Islet of Langerhans (tissue), 1 donor: ENCODE data around the gene TELO2.

Source experiments
- FAIRE-seq: peaks from one replicate; lab custom pipeline; 2011; peaks lifted over from hg19 to GRCh38; lab: Jason Lieb, UNC

Gene TELO2

DNA sequence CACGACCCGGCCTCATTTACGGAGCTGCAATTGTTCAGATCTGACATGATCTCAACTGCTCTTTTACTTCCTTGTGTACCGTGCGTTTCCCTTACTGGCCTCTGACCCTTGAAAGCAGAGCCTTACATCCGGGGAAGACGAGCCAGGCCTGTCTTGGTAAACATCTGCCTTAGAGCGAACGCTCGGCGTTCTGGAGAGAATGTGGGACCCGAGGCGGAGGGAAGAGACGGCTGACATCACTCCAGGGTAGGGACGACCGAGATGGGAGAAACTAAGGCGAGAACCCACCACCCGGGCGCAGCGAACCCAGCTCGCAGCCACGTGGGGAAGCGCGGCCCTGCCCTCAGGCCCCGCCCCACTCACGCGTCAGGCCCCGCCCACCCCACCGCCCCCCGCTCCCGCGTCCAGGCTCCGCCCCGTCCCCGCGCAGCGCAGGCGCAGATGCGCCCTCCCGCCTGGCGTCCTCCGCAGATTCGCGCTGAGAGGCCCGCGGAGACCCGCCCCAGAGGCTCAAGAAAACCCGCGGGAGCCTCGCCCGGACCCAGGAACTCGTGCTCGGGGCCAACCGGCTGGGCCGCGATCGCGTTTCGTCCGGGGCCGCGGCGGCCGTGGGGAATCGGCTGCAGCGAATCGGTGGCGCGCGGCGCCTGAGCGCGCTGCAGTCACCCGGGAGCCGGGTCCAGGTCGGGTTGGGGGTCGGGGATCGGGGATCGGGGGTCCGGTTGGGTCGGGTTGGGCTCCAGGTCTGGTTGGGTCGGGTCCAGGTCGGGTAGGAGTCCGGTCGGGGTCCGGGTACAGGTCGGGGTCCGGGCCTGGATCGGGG is at the start of gene TELO2:
TSS of gene TELO2 (plus strand) at position 438 of the 823 bp plus-strand sequence. CDS start 922 bp downstream, outside the sequence.
- no peak for FAIRE-seq

DNA sequence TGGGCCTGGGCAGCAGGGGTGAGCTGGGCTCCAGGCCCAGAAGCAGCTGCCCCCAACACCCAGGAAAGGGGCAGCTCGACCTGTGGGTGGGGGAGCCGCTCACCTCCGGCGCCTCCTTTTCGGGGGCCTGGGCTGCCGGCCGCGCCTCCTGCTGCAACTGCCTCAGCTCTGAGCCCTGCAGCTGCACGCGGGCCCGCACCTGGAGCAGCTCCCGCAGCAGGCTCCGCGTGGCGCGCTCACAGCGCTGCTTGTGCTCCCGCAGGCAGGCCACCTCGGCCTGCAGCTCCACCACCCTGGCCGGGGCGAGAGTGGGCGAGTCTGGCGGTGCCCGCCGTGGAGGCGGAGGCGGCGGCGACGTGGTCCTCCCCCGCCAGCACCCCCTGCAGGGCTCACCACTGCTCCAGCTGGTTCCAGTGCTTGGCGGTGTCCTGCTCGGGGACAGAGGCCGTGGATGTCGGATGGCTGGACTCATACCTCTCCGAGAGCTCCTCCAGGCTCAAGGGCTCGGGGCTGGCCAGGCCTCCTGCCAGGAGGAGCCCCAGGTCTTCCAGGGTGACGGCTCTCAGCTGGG is 49.7 kb upstream of the TELO2 start:
- FAIRE-seq = no peak

DNA sequence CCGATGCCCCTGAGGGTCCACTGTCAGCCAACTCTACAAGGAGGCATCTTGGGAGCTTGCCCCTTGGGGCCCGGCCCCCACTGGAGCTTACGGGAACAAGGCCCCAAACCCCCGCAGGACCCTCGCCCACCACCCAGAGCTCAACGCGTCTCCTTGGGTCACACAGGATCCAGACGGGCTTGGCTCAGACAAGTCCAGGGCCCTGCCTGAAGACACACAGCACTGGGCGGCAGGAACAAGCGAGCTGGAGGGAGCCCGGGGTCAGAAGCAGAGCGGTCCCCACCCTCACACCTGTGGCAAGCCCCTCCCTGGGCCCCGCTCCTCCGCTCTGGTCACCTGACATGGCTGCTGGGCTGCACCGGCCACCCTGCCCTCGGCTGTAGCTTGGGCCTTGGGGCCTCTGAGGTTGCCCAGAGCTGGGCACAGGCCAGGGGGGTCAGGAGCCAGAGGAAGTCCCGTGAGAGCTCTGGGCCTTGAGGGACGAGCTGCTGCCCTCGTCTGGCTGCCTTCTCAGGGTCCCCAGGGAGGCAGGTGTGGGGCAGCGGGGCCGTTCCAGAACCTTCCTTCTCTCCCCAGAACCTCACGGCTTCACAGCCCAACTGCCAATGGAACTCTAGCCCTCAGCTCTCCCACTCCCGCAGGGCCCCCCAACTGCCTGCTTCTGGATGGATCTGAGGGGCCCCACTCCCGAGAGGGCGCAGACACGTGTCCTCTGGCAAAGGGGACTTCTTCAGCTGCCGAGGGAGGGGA is 49.0 kb upstream of the TELO2 start, which contains the start of gene CCDC154:
TSS of gene CCDC154 (minus strand) at position 577 of the 750 bp plus-strand sequence. CDS start at position 343, 234 bp downstream.
- FAIRE-seq = no peak

DNA sequence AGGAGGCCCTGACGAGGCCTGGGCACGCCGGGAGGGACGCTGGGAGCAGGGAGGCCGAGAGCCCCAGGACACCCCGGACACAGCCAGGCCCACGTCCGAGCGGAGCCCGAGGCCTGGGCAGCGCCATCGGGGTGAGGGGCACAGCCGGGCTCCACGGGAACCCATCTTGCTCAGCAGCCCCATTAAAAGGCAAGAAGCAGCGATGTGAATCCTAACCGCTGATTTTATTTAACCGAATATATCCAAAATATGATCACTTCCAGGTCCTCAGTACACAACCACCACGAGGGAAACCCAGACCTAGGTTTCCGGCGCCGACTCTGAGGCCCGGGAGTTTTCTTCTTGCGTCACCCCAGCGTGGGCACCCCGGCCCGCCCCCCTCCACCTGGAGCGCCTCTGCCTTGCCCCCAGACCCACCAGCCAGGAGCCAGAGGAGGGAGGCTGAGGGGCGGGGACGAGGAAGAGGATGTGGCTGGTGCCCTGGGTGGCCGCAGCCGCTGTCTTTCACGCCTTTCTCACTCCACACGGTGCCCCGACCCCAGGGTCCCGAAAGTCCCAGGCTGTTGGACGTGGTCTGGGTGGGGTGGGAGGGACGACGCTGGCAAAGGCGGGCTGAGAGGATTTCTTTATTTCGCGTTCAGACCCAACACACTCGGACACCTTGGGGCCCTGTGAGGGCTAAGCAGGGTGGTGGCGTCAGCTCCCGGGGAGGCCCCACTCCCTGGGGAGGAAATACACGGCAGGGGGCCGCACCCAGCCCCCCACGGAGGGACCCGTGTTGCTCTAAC is 48.2 kb upstream of the TELO2 start:
- FAIRE-seq = no peak

DNA sequence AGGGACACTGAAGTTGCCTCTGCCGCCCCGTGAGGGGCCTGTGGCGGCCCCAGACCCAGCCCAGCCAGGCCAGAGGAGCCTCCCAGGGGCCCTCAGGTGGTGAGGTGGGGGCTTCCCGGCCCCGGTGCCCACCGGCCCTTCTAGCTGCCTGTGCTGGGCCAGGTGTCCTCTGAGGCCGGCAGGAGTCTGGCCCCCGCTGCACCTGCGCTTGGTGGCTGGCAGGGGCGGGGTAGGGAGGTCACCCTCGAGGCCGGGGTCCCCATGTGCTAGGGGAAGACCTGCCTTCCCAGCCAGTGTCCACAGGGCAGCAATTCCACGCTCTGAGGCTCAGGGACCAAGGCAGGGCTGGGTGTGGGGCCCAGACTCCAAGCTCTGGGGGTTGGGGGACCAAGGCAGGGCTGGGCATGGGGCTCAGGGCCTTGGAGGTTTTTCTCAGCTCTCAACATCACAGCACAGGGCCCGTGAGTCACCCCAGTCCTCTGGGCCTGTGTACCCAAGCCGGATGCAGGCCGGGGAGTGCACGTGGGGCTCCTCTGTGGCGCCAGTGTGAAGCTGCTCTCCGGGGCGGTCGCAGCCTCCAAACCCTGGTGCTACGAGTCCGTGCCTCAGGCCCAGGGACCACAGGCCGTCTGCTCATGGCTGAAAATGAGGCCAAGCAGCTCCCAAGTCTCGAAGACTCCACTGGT is 47.5 kb upstream of the TELO2 start:
- no peak for FAIRE-seq

DNA sequence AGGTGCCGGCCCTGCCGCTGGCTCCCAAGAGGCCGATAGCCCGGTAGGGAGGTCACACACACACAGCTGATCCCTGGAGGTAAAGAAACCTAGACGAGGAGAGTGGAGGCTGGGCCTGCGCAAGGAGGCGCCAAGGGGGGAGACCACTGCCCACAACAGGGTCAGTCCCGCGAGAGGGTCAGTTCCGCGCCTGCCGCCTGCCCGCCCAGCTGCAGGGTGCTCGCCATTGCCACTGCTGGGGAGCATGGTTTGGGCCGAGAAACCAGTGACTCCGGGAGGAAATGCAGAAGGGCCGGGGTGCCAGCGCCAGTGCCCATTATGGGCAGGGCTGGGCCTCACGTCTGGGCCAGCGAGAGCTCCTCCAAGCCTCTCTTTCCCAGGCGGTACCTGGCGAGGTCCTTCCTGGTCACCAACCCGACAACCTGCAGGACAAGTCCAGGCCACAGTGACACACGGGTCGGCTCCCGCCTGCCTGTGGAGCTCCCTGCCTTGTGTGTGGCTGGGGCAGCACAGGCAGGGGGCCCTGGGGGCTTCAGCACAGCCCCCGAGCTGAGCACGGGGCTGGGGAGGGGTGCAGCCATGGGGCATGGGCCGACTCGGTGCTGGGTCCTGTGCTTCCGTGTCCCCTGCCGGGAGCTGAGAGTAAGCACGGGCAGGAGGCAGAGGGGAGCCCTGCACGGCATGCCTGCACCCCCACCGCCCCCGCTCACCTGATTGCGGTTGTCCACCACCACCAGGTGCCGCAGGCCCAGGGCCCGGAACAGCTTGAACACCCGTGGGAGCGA is 46.7 kb upstream of the TELO2 start:
- FAIRE-seq = no peak

DNA sequence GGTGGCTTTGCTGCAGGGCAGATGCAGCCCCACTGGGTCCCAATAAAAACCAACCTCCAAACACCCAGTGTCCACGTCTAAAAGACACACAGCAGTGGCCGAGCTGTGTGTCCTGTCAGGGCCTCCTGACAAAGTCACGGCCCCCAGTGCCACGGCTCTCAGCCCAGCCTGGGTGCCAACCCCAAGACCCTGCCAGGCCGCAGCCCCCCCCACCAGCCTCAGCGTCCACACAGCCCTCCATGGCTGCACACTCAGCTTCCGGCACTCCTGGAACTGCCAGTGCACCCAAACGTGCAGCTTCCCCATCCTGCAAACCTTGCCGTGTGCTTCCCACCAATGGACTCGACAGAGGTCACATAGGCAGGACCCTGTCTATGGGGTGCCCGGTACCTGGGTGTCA is 45.2 kb upstream of the TELO2 start:
- FAIRE-seq = no peak

DNA sequence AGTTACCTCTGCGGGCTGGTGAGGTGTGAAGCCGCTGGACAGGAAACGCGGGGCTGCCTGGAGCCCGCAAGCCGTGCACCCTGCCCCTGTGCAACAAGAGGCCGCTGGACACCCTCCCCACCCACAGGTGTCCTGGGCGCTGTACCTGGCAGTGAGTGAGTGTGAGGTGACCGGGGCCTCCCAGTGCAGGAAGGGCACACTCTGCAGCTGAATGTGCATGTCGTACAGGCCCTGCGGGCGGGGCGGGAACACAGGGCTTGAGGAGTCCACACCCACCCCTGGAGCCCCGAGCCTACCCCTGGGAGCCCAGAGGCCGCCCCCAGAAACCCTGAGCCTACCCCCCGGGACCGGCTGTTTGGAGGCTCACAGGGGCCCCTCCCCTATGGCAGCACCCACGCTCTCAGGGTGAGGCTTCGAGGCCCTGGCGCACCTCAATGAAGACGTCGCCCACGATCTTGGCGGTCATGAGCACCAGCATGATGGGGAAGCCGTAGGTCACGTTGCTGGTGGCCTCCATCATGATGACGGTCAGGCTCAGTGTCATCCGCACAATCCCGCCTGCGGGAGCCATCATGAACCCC is 44.5 kb upstream of the TELO2 start:
- FAIRE-seq = no peak

DNA sequence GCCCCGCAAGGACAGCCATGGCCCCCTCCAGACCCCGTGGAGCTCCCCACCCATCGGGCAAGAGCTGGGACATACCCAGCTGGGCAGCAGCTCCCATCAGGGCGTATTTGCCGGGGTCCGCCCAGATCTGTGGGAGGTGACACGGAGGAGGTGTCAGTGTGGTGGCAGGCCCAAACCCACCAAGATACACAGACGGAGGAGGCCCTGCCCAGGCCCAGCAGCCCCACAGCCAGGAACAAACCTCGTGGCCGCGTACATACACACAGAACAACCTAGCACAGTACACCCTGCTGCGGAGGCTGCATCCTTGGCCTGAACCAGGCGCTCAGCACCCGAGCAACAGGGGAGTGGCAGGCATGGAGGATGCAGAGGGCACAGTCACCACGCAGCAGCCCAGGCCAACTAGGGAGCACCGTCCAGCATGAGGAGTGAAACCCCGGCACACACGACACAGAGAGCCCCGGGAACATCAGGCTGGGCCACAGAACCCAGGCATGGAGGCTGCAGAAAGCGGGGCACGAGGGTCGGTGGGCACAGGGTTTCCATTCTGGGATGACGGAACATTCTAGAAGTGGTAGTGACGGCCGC is 43.9 kb upstream of the TELO2 start:
- no peak for FAIRE-seq

DNA sequence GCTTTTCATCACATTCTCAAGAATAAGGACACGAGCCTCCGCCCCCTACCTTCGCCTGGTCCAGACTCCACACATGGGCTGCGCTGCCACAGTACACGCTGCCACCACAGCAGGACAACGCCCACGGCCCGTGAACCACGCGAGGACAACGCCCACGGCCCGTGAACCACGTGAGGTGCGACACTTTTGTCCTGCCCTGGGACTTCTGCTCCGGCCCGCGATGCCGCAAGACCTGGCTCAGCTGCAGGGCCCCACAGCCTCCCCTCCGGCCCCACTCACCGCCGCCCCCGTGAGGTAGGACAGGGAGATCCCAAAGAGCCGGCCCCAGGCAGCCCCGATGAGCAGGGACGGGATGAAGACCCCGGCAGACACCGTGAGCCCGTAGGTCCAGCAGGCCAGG is 42.9 kb upstream of the TELO2 start:
- FAIRE-seq = no peak

DNA sequence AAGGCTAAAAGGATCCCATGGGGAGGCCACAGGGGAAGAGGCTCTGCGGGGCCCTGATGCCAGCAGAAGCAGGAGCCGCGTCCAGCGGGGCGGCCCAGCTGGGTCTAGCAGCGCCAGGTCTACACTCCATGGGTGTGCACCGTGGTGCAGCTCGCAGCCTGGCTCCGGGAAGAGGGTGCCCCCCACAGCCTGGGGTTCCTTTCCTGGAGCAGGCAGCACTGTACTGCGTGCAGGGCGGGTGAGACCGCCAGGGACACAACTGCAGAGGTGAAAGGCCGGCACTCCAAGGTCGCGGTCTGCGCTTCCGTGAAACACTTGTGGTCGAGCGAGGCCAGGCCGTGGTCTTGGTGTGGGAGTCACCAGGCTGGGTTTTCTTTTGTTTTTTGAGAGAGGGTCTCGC is 42.3 kb upstream of the TELO2 start:
- no peak for FAIRE-seq

DNA sequence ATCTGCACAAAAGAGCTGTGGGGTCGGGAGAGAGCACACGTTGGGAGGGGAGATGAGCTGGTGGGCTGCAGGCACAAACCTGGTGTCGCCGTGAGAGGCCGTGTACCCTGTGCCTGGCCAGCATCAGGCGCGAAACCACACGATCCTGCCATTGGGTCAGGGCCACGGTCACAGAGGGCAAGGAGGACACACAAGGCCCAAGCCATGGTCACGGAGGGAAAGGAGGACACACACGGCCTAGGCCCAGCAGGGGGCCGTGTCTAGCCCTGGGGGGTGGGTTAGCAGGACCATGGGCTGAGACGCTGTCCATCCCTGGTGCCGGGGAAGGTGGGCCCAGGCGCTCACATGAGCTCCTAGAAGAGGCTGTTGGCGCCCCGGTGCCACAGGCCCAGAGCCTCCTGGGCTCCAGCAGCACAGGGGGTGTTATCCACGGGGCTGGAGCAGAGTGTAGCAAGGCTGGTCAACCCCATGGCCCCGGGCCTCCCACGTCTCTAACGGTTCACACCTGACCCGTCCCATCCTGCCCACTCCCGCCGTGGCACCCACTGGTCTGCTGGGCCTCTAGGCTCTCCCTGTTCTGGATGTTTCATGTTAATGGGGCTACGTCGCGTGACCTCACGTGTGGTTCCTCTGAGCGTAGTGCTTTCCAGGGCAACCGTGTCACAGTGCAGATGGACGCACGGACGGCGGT is 41.3 kb upstream of the TELO2 start:
- FAIRE-seq = no peak

DNA sequence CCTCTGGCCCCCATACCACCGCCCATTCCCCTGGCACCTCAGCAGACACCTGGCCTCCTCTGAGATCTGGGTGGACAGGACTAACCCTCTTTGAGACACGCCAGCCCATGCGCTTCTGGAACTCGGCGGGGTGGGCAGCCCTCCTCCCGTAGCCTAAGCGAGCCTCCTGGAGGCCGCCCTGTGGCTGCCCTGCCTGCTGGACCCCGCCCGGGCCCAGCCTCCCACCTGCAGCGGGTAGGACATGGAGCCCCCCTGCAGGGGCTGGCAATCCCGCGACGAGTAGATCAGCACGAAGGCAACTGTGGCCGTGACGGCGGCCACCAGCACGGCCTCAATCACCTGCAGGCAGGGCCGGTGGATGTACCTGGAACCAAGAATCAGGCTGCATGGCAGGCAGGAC is 40.6 kb upstream of the TELO2 start:
- no peak for FAIRE-seq

DNA sequence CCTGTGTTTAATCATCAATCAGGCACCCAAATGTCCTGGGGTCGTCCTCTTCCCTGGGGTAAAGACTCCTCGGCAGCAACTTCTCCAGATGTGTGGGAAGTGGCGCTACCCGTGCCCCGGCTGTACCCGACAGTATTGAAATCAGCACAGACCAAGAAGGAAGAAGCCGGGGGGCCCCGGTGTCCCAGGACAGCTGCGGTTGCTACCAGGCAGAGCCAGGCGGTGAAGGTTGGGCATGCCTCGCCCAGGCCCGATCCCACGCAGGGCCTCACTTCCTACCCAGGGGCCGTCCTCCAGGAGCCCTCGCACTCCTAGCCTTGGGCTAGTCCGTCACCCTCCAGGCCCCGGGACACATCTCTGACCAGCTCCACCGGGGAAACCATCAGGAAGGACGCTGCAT is 39.8 kb upstream of the TELO2 start:
- no peak for FAIRE-seq

DNA sequence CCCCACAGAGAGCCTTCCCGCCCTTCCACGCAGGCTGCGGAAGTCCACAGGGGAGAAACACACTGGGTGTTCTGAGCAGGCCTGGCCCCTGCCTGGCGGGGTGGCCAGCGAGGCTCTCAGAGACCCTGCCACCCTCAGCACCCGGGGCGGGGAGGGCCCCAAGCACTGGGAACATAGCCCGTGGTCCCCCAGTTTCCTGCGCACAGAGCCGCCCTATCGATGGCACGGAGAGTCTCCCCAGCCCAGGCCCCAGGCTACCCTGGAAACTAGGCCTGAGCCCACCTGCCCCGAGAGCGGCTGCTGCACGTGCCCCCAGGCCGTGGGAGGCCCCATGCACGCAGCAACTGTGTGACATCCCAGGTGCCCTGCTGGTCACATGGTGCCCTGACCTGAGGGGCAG is 38.6 kb upstream of the TELO2 start:
- FAIRE-seq = no peak

DNA sequence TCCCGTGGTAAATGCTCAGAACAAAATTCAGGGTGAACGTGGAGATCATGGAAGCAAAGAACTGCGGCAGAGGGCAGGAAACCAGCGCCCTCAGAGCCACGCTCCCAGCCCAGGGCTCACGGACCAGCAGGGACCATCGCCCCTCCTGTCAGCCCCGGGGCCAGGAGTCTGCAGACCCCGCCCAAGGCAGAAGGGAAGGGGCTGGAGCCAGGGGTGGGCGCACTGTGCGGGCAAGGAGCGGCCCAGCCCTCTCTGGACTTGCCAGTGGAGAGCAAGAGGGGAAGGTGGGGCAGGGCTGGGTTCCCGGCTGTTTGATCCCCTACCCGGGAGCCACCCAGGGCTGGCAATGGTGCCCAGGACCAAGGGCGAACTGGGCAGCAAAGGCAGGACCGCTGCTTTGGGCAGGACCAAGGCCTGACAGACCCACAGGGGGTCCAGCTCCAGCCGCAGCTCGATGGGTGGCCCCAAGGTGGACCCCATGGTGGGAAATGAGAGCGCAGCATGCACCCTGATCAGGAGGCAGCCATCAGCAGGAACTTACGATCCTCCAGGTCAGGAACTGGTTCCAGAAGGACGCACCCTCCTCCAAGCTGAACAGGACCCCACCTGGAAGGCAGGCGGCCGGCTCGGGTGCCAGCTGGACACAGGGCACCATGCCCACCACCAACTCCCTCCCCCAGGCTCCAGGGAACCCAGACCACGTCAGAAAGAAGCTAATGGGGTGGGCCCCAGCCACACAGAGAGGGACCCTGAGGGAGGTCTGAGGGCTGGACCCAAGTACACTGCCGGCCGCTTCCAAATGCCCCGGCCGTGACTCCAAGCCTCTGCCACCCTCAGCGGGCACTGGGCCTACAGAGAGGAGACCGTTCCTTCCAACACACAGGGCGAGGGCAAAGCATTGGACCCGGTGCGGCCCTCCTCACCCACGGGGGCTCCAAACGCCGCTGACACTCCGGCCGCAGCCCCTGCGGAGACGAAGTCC is 37.7 kb upstream of the TELO2 start:
- no peak for FAIRE-seq

DNA sequence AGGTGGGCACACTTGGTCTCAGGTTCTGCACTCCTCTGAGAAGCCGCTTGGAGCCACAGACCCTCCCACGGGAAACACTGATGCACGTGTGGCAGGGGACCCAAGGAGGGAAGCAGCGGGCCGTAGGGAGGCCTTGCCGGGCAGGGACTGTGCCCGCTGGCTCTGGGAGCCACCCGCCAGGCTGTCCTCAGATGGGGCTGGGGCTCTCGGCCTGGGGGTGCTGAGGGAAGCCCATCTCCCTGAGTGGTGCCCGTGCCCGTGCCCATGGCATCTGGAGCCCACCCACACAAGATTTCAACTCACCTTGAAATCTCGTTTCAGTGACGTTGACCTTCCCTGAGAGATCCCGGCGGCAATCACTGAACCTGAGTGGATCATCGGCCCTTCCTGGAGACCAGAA is 36.2 kb upstream of the TELO2 start:
- FAIRE-seq = no peak

DNA sequence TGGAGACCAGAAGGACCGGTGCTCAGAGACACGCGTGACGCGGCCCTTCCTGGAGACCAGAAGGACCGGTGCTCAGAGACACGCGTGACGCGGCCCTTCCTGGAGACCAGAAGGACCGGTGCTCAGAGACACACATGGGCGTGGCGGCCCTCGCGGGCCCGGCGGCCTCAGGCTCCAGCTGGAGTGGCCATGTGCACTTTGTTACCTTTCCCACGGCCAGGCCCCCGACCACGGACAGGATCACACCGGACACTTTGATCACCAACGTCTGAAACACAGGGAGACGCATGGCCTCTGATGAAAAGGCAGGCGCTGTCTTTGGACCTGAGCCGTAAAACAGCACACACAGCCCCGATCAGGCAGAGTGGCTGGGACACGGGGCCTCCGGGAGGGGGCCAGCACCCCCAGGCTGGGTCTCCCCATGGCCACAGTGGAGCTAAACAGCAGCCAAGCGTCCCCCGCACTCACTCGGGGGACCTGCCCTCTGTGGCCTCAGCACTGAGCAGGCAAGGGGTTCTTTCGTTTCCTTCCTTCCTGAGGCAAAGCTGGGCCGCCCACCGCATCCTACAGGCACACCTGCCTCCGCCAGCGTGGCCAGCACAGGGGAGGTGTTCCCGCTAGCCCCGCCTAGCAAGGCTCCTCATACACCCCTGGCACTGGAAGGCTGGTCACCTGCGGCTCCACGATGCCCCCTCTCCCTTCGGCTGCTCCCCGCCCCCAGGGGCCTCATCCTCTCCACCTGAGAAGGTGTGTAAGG is 35.5 kb upstream of the TELO2 start:
- FAIRE-seq = no peak
